CD4-positive, alpha-beta T cell treated with Interleukin-4 for 1 hour (primary cell): ENCODE results near the gene APOH.
"Not testable (repeated sequence)": the region's sequence is repeated elsewhere in the genome, so short reads cannot be mapped to it uniquely, and the experiment has no call there.

Source experiments
- DNase-seq, 2 donors: peaks; one replicate each; pipeline ENCODE4 v3.0.0-alpha.2; 2020 to 2022

Gene APOH, protein sequence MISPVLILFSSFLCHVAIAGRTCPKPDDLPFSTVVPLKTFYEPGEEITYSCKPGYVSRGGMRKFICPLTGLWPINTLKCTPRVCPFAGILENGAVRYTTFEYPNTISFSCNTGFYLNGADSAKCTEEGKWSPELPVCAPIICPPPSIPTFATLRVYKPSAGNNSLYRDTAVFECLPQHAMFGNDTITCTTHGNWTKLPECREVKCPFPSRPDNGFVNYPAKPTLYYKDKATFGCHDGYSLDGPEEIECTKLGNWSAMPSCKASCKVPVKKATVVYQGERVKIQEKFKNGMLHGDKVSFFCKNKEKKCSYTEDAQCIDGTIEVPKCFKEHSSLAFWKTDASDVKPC

DNA sequence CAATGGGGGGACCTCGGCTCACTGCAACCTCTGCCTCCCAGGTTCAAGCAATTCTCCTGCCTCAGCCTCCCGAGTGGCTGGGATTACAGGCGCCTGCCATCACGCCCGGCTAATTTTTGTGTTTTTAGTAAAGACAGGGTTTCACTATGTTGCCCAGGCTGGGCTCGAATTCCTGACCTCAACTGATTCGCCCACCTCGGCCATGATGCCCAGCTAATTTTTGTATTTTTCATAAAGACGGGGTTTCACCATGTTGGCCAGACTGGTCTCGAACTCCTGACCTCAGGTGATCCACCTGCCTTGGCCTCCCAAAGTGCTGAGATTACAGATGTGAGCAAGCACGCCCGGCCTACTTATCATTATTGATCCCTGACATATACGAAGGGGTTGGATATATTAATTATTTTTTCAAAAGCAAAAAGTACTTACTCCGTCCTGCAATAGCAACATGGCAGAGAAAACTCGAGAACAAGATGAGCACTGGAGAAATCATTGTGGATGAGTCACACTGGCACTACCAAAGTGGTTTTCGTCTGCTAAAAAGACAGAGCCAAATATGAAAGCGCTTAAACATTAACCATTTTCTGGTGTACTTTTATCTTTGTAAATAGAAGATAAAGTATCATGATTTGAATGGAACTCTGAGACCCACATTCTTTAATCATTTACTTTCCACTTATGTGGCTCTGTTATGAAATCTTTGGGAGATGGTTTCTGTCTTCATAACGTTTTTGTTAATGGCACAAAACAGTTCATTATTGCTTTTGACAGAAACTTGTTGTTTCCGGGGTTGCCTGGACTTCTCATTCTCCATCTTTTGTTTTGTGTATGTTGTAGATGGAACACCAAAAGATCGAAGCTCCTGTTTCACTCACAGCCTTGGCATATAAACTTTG, at the start of gene APOH:
Gene APOH (minus strand): TSS at position 529 of the 896 bp plus-strand sequence. CDS start 36 bp downstream, at position 493.
- no peak for DNase-seq

DNA sequence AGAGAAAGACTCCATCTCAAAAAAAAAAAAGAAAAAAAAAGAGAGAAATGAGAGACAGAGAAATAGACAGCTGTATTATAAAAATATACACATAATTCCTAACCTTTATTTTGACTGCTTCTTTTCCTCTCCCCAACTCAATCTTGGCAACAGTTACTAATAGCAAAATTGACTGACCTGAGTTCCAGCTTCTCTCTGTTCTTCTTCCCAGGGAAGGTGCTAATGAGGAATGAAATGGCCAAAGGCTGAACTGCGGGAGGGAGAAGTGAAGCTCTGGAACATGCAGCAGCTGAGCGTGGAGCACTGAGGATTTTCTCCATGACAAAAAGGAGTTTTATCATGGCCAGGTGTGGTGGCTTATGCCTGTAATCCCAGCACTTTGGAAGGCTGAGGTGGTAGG, 48.0 kb upstream of the APOH start:
- no peak for DNase-seq

DNA sequence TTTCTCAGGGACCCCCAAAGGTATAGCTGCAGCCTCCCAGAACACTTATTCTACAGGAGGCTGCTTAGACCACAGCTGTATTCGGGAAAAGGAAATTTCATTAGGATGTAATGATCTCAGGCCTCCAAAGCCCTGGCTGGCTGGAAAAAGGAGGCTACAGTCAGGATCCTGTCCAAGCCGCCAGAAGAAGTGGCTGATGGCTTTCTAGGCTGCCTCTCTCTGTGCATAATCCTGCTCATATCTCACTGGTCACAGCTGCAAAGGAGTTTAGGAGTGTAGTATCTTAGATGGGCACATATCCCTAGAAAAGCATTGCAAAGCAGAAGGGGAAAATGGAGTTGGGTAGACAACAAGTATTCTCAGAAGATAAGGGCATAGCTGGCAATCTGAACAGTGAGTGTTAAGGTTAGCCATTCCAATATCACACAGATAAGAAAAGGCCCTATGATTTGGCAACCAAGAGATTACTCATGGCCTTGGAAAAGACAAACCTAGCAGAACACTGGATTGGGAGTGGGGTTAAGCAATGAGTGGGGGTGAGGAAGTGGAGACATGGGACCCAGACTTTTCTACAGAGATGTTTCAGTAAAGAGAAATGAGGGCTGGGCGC, 47.2 kb upstream of the APOH start:
- no peak for DNase-seq

DNA sequence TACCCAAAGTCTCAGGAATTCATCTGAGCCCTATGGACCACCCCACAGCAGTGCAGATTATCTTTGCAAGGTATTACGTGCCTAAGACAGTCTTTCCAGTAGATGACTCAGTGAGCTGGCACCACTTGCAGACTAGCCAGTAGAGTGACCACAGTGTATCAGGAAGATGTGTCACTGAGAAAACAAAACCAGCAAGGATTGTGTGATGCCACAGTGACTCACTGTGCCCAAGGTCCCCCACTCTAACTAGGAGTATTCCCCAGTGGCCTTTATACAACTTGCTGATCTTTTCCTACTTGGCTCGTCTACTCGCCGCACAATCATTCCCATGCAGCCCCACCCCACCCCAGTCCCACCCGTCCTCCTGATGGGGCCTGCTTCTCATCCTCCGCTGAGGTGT, 46.4 kb upstream of the APOH start:
- no peak for DNase-seq

DNA sequence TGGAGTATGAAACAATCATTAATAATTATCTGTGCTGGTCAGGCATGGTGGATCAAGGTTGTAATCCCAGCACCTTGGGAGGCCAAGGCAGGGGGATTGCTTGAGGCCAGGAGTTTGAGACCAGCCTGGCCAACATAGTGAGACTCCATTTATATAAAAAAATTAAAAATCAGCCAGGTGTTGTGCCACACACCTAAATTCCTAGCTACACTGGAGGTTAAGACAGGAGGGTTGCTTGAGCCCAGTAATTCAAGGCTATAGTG, 44.3 kb upstream of the APOH start:
- no peak for DNase-seq

DNA sequence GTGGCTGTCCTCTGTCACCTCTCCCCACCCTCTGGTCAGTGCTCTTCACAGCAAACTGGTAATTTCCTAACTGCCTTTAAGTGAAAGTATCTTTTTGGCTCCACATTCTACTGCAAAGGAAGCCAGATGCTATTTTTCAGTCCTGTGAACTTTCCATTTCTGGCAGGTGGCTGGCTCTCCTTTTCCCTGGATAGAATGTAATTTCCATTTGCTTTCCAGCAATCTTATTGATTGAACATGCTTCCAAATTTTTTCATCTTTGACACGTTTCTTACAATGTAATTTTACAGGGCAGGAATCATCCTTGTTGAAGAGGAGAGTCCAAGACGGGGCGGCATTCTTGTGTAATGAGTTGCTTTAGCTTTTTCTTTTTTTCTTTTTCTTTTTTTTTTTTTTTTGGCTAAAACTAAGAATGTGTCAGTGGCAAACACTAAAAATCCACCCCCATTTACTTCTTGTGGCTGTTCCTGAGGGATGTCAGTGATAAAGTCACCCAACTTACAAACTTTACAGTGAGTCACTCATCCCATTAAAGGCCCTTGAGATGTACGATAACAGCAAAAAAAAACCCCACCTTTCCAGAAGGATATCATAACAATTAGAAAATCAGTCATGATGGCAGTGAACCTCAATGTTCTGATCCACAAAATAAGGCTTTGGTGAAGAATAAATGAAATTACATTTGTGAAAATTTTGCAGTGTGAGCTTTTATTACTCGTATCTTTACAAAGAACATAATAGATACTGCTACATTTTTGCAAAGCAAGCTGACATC, 43.8 kb upstream of the APOH start:
- DNase-seq: no peak

DNA sequence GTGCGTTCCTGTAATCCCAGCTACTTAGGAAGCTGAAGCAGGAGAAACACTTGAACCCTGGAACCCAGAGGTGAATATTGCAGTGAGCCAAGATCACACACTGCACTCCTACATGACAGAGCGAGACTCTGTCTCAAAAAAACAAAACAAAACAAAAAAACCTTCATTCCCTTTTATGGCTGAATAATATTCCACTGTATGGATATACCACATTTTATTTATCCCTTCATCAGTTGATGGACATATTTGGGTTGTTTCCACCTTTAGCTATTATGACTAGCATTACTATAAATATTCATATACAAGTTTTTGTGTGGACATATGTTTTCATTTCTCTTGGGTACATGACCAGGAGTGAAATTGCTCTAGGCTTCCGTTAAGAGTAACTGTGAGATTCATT, 42.3 kb upstream of the APOH start:
- DNase-seq: no peak

DNA sequence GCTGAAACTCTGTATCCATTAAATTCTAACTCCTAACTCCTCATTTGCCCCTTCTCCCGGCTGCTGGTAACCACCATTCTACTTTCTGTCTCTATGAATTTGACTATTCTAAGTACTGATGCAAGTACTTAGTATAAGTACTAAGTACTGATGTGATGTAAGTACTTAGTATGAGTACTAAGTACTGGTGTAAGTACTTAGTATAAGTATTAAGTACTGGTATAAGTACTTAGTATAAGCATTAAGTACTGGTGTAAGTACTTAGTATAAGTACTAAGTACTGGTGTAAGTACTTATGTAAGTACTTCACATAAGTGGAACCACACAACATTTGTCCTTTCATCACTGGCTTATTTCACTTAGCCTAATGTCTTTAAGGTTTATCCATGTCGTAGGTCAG, 40.9 kb upstream of the APOH start:
- DNase-seq: no peak

DNA sequence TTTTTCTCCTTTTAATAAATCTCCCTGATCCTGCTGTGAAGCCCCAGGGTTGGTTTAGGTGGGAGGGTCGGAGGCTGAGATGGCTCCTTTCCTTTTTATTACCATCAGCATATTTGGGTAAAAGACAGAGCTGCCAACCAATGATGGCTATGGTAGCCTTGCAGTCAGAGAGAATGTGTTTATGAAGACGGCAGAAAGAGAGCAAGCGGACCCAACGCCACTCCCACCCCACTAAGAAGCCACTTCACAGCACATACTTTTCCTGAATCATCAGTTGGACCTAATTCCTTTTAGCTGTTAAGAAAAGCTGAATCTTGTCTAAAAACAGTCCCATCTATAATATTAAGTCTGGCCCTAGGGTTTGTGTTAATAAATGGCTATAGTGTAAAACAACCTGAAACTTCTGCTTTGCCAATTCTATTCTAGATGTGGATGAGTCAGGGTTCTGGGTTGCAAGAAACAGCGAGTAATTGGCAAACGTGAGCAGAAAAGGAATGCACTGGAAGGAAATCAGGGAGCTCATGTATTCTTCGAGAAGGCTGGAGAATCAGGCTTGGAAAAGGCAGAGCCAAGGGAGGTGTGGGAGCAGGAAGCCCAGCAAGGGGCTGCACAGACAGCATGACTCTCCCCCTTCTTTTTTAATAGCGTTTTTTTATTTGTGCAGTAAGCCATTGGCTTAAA, 39.2 kb upstream of the APOH start:
- no peak for DNase-seq

DNA sequence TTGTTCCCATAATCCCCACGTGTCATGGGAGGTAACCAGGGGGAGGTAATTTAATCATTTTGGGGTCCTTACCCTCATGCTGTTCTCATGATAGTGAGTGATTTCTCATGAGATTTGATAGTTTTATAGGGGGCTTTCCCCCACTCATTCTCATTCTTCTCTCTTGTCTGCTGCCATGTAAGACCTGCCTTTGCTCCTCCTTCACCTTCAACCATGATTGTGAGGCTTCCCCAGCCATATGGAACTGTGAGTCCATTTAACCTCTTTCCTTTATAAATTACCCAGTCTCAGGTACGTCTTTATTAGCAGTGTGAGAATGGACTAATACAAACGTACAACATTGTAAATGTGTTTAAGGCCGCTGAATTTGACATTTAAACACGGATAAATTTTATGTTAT, 35.5 kb upstream of the APOH start:
- no peak for DNase-seq

DNA sequence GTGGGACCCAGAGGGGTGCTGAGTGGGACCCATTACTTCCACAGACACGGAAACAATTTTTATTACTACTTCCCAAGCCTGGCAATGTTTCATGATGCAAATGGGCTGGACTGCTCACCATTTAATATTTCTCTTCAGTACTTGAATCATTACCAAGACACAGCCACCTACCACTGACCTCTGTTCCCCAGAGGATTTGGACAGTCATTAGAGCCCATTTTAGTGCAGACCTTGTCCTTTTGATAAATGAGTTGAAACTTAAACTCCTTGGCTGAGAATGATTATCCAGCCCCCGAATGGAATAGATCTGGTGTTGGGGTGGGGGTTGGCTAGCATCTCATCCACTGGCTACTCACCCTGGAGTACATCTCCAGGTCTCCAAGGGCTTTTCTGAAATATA, 33.6 kb upstream of the APOH start:
- no peak for DNase-seq

DNA sequence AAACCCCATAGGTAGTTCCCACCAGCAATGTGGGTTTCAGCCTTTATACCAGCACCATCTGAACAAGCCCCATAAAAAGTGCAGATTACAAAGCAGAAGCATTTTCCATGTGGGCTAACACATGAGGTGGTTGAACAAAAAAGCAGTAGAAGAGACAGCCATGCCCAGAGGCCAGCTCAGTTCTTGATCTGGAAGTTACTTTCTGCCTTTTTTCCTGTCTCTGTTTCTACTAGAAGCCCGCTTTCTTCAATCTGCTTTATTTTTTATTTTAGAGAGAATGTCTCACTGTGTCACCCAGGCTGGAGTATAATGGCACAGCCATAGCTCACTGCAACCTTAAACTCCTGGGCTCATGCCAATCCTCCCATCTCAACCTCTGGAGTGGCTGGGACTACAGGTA, 31.5 kb upstream of the APOH start:
- no peak for DNase-seq

DNA sequence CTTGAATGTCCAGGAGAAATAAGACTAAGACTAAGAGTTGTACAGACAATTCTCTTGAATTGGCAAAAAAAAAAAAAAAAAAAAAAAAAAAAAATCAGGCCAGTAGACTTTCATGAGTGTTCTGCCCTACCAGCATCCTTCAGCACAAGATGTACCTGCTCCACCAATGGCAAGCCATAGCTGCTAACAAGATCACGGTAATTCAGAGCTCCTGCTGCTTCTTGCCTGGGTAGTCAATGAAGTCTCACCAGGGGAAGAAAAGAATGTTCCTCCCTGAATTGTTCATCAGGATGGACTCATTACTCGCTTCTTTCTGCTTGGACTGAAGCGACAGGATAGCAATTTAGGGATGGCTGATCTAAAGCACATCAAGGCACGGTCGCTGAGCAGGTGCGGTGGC, 31.1 kb upstream of the APOH start:
- no peak for DNase-seq

DNA sequence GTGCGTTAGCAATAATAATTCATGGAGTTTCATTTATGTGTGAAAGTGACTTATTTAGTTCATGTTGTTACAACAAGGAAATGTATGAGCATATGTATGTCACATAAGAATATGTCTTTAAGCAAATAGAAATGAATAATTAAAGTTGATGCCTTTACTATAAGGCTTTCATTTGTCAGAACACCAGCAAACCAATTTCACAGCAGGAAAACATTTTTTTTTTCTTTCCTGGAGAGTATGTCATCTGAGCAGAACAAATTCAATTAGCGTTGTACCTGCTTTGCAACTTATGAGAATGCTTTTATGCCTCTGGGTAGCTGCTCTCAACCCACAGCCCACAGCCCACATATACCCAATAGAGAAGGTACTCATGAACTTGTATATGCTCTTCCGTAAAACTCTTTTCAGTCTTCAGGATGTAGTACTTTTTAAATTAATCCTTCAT, 26.3 kb upstream of the APOH start:
- DNase-seq: no peak

DNA sequence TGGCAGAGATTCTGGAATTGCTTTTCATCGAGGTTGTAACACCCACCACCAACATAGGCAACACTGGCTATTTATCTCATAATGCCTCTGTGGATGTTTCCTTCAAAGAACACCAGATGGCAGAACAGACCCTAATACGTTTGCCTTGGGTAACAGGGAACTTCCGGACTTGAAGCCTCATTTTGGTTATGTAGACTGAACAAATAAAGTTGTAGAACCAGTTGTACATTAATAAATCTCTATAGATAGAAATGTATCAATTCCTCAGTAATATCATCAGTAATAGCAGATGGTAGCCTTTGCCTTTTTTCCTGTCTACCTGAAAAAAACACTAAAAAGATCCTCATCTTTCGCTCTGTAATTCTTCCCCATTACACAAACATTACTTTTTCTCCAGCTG, 25.9 kb upstream of the APOH start:
- peak; percentile 37 to 79 for DNase-seq

DNA sequence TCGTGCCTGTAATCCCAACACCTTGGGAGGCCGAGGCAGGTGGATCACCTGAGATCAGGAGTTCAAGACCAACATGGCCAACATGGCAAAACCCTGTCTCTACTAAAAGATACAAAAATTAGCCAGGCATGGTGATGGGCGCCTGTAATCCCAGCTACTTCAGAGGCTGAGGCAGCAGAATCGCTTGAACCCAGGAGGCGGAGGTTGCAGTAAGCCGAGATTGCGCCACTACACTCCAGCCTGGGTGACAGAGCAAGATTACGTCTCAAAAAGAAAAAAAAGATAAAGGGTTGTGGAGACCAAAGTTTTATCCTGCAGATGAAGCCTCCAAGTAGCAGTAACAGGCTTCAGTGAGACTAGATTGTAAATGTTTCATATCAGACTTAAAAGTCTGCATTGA, 24.2 kb upstream of the APOH start:
- not testable (repeated sequence) for DNase-seq

DNA sequence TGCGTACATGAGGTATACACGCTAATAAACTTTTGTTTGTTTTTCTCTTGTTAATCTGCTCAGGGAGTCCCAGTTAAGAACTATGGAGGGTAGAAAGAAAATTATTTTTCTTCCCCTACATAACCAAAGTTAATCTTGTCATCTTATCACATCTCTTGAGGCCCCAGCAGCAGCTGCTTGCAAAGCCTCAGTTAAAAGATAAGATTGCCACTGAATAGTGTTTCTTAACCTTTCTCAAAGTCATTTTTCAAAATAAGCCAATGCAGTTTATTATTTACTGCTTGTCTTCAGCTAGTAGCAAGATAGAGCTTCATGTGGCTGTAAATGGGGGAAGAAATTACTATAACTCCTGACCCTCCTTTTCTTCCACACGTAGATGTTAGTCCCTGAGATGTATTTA, 21.5 kb upstream of the APOH start:
- no peak for DNase-seq

DNA sequence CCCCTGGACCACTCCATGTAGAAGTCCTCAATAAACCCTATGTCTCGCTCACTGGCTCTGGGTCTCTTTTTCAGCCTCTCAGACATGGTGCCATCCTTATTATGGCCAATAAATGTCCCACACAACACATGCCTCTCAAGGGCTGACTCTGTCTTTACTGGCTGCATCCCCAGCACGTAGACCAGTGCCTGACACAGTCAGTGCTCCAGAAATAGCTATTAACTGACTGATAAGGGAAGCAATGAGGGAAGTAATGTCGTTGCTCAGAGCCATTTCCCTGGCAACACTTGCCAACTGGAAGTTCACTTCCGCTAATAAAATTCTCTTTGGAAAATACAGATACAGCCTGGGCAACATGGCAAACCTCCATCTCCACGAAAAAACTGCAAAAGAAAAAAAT, 19.1 kb upstream of the APOH start:
- DNase-seq: no peak

DNA sequence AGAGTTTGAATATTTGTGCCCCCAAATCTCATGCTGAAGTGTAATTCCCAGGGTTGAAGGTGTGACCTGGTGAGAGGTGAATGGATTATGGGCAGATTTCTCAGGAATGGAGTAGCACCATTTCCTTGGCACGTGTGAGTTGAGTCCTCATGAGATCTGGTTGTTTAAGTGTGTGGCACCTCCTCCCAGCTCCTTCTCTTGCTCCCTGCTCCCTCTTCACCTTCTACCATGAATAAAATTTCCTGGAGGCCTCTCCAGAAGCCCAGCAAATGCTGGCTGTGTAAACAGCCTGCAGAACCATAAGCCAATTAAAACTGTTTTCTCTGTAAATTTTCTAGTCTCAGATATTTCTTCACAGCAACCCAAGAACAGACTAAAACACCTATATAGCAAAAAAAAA, 12.6 kb upstream of the APOH start:
- DNase-seq: no peak

DNA sequence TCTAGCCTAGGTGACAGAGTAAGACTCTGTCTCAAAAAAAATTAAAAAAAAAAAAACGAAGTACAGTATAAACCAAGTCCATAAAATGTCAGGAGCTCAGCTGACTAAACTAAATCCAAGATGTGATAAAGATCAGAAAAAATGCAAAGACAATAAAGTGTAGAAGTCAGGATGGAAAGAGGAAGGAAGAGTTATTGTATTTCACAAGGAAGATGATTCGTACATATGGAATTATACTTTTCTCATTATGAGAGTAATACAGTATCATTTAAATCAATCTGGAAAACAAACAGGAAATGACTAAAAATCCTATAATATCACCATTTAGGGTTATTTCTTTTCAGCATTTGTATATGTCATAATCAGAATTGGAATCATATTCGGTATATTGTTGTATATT, 11.4 kb upstream of the APOH start:
- no peak for DNase-seq

DNA sequence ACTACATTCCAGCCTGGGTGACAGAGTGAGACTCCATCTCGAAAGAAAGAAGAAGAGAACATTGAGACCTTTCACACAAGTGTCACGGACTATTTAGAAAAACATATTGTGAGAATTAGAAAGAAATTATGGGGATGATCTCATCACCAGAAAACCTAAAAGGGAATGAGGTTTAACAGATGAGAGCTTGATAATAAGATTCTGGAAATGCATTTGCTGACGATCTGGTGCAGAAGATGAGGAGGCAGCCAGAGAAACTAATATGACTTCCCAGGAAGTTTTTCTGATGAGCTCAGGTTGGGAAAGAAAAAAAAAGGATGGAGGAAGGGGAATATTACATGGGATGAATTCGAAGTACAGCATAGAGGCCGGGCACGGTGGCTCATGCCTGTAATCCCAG, 10.8 kb upstream of the APOH start:
- DNase-seq: no peak

DNA sequence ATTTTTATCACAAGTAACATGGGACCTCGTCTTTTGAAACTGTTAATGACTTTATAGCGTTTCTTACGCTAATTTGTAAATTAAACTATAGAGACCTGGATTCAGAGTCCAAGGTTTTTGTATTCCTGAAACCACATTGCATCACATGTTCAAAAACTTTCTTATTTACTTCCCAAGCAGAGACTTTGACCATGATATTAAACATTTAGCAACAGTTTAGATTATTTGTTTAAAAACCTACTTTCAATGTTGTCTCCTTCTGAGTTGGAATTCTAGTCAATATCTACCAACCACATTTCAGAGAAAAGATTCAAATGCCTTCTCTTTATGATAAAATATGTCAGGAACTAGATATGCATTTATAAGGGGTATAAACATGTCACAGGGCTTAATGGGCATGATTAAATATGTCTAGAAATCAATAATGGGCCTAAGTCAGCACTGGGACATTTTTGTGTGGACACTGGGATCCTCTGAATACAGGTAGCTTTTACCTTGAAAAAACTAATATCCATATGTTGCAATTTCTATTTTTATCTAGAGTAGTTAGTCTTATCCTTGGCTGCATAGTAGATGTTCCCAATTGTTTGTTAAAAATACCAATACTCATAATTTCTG, 6.3 kb upstream of the APOH start:
- DNase-seq: no peak
